GM12874 (cell line): Measurements from ENCODE around the gene GALR3.

ENCODE experiments used
- CTCF ChIP-seq: IDR thresholded peaks from 2 replicates; pipeline ENCODE4 v1.5.1; 2011; ENCODE audit warnings: low read depth, mild to moderate bottlenecking, control low read depth, low read length, moderate library complexity; ENCODE audit not compliant: insufficient read depth

Gene GALR3

GRCh38 chr22:37850801-37851200 lies 27.6 kb downstream of the GALR3 start:
- no peak for TF ChIP-seq CTCF

- no peak for TF ChIP-seq CTCF
These were observed 29.2 kb downstream of the GALR3 start for GRCh38 chr22:37852418-37852817.

- no peak for TF ChIP-seq CTCF
These were observed 31.8 kb downstream of the GALR3 start for GRCh38 chr22:37854946-37855345.

DNA sequence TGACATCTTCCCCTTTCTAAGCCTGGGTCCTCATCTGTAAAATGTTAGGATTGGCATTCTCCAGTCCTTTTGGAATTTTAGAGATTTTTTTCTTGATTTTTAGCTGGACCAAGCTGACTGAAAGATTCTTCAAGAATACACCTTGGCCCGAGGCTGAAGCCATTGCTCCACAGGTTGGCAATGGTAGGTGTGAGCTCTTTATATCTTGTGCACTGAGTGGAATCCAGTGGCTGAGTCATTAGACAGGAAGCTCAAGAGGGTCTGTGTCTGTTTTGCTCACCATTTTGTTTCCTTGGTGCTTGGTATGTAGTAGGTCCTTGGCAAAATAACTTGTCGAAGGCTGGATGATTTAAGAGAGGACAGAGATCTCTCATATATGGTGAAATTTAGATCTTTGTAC lies 32.3 kb downstream of the GALR3 start:
- TF ChIP-seq CTCF = no peak

- no peak for TF ChIP-seq CTCF
These were observed 37.7 kb downstream of the GALR3 start for GRCh38 chr22:37860796-37861421.

GRCh38 chr22:37862570-37863325 lies 39.6 kb downstream of the GALR3 start:
- no peak for TF ChIP-seq CTCF

DNA sequence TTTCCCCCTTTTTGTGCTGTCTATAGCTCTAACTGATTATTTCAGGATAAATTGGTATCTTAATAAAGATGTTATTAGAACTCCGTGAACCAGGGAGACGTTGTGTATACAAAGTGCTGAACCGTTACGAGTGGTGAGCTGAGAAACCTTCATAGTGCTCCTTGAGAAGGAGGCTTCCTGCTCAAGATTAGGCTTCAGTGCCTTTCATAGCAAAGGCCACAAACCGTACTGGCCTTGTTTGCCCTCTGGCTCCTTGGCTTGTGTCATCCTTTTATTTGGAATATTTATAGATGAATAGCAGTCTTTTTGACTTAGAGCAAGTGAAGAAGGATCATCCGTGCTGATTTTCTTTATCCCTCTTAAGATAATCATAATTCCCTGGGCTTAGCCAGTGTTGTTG lies 42.3 kb downstream of the GALR3 start:
- TF ChIP-seq CTCF = no peak
